Measurements from ENCODE around the gene PTPRG.

The PTPRG gene

DNA sequence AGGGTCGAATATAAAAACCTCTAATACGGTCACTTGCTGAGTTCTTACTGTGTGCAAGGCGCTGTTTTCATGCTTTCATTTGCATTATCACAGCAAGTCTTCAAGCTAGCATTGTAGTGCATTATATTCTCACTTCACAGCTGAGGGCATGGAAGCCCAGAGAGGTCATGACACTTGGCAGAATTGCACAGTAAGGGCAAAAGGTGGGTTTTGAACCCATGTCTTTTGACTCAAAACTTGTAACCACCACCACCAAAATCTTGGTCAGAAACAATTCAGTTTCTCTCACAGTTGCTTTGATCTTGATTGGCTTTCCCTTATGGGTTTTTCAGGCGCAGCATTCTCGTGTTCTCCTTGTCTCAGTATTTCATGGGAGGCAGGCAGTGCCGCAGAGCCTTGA lies 371.1 kb downstream of the PTPRG start:
- DNase-seq (ENCODE audit: low read depth): no peak

DNA sequence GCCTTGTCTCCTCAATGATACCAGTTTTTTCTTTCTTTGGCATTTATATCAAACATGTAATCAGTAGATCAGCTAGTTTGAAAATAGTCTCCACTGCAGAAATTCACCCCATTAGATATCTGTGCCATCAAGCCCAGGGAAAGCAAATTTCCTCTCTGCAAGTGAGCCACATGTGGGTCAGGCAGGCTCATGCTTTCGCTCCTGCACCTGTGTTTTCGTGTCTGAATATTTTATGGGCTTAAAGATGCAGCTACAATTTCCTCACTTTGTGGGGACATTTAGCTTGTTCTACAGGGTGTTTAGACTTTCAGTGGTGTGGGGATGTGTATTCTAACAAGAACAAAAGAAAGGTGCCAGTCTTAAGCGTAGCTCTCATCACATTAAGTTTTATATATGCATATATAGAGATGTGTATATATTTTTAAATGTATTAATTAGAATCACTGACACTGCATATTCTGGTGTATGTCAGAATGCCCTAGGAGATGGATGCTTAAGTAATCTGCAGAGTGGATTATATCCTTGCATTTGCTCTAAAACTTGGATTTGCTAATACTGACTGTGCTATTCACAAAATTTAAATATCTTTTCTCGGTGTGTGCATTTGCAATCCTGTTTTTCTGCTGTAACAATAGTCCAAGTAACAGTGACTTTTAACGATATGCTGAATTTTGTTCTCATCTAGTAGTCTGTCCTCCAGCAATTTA lies 372.6 kb downstream of the PTPRG start:
- DNase-seq (ENCODE audit: low read depth): no peak

DNA sequence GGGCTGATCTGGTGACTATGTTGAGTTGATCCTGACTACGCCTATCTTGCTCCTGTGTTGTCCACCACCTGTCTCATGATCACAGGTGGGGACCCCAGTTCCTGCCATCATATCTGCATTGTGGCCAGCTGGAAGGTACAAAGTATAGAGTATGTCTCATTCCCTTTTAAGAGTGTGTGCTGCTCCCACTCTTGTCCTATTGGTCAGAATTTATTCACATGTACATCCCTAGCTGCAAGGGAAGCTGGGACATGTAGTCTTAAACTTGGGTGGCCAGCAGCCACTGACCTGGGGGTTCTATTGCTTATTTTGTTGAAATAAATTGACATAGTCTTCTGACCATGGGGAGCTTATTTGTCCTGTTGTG lies 373.1 kb downstream of the PTPRG start:
- DNase-seq (ENCODE audit: low read depth): no peak

DNA sequence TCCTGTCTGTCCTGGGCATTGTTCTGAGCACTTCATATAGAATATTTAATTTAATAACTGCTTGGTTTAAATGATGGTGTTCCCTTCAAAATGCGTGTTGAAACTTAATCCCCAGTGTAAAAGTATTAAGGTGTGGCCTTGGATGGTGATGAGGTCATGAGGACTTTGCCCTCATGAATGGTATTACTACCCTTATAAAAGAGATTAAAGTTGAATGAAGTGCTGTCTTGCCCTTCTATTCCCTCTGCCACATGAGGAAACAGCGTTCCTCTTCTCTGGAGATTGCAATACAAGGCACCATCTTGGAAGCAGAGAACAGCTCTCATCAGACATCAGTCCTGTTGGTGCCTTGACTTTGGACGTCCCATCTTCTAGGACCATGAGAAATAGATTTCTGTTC lies 374.4 kb downstream of the PTPRG start:
- no peak for DNase-seq (ENCODE audit: low read depth)

DNA sequence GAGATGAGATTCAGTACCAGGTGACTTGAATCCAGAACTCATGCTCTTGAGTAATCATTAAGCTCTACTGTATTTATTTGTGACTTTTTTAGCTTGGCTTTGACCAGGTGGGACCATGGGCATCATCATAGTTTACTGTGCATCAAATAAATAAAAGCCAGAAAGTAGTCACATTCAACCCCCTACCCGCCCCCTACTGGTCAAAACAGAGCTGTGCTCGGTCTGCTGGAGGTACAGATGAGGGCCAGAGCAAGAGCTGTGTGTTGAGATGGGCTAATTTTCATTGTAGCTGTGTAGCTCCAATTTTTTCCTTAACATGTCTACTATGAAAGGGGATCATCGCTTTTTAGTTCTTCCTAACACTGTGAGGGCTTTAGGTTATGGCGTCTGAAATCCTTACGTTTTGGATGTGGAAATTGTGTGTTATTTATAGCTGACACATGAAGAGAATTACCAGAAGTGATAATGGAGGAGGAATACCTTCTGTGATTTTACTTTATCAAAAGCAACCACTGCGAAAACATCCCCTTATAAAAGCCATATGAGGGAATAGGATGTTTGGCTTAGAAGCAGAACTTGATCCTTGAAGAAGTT lies 375.1 kb downstream of the PTPRG start:
- no peak for DNase-seq (ENCODE audit: low read depth)

DNA sequence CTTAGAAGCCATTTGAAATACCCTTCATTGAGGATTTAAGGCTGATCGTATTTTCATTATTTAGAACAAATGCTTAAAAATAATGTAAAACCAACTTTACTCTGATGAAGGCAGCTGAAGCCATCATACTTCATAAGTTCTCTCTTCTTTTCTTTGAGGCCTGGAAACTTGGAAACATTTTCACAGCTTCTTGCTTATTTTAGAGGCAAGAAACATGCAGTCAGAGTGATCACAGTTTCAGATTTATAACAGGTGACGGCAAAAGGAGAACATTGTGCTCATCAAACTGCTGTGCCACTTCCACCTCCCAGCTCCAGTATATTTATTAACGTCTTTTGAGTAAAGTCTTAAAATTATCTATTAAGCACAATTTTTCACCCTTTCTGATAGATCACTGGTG lies 376.1 kb downstream of the PTPRG start:
- DNase-seq (ENCODE audit: low read depth): no peak

DNA sequence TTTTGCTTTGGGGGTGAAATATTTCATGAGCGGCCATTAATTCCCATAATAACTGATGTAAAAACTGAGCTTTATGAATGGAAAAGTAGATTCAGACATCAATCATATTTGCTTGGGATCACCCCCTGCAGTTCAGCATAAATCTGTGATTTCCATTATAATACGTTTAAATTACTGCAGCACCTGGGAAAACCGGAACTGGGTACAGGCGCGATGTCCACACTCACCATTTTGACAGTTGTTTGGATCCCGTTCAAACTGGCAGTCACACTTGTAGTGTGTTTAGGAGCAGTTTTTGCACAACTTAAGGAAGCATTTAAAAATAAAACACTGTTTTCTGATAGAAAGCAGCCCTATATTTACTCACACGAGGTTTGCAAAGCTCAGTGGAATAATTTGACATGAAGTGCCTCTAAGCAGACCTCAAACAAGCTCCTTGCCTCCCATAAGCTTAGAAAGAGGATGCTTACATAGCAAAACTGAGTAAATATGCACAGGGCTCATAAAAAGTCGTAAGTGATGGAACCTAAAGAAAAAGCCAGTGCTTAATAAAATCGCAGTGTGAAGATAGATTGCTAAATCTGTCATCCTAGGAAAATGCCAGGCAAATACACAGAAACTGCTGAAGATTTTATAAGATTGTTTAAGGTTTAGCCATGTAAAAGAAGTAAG lies 377.6 kb downstream of the PTPRG start:
- DNase-seq (ENCODE audit: low read depth): no peak

DNA sequence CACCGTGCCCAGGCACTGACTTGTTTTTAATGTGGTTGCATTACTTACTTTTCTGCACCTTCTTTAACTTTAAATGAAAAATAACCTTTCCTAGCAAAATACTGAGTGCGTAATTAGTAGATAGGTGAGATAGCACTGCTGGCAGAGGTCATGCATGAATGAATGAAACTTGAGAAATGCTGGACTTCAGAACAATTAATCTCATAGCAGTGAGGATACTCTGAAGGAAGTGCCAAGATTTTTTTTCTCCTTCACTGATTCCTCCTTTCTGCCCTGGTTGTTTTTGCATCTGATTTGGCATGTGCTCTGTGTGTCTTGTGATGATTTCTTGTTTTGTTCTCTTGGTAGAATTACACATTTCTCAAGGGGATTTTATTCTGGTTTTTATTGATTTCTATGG lies 378.9 kb downstream of the PTPRG start:
- no peak for DNase-seq (ENCODE audit: low read depth)

DNA sequence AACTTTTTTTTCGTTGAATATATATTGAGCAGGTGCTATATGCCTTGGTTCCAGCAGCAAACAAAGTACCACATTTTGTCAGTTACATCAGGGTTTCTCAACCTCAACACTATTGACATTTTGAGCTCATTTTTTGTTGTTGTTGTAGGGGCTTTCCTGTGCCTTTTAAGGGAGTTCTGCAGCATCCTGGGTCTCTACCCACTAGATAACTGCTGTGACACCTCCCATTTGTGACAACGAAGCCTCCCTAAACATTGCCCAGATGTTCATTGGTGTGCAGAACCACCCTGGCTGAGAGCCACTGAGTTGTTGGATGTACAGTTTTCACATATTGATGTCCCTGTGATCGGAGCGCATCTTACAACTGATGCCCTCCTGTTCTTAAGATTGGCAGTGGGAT lies 382.6 kb downstream of the PTPRG start:
- no peak for DNase-seq (ENCODE audit: low read depth)

DNA sequence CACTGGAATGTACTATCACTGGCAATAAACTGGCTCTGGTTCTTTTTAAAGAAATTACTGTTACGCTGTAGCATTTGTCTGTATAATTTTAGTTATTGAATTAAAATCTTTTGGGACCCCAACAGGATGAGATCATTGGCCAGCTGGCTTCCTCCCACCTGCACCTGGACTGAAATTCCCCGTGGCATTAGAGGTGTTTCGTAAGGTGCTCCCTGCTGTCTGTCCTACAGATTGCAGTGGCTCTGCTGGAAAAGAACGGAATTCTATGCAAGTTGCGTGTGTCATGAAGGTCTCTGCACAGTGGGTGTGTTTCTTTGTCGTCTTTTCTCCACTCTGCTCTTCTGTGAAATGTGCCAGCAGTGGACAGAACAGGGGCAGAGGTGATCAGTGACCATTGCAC lies 383.4 kb downstream of the PTPRG start:
- no peak for DNase-seq (ENCODE audit: low read depth)

DNA sequence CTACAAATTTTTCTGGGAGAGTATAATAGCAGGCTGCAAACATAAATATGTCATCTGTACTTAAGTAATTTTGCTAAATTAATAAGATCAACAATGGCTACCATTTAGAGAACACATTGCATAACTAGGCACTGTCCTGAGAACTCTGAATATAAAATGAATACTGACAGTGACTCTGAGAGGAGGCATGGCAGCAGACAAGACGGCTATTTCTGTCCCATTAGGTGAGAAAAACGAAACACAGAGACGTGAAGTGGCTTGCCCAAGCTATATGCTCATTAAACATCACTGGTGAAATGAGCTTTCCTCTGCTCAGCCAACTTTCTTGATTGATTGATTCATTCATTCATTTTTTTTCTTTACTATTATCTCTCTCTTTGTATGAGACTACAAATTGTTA lies 384.3 kb downstream of the PTPRG start:
- DNase-seq (ENCODE audit: low read depth): no peak

DNA sequence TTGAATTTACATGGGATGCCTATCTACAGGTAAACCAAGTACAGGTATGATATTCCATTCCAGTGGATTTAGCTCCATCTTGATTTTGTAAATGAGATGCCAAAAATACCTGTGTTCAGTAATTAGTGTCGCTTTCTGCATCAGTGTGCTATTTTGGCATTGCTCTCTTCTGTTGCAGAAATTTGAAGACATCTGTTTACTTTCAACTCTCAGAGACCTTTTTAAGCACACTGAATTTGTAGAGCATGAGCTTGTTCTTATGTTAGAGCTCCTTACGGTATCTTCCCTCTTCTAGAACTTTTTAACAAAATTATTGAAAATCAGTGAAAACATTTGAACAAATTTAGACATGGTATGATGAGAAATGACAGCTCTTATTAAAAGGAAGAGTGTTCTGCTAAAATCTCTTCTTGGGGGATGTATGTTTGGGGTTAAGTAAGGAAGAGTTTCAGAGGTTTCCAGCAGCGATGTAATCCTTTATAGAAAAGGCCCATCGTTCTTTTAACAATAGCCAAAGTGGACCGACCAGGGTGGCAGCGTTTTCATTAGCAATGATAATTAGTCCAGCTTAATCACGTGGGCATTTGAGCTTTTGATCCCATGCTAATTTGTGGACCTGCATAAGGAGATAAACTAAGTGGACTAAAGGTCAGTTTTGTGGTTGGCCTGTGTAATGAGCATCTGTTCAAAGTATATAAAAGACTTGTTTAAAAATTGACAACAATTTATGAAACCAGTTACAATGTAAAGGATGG lies 385.4 kb downstream of the PTPRG start:
- no peak for DNase-seq (ENCODE audit: low read depth)

DNA sequence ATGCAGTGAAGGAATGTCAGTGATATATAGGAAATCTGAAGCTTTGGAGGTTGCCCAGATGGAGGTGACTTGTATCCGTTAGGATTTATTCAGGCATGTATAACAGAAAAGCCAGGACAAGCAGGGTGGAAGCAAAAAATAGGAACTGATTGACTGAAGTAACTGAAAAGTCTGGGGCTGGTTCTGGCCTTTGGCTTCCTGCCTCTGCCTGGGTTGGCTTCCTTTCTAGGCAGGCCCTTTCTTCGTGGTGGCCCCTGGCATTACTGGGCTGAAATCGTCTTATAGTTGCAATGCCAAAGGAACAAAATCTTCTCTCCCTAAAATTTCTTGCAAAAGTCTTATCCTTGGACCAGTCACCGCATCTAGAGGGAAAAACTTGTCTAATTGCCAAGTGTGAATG lies 386.1 kb downstream of the PTPRG start:
- DNase-seq (ENCODE audit: low read depth): no peak

DNA sequence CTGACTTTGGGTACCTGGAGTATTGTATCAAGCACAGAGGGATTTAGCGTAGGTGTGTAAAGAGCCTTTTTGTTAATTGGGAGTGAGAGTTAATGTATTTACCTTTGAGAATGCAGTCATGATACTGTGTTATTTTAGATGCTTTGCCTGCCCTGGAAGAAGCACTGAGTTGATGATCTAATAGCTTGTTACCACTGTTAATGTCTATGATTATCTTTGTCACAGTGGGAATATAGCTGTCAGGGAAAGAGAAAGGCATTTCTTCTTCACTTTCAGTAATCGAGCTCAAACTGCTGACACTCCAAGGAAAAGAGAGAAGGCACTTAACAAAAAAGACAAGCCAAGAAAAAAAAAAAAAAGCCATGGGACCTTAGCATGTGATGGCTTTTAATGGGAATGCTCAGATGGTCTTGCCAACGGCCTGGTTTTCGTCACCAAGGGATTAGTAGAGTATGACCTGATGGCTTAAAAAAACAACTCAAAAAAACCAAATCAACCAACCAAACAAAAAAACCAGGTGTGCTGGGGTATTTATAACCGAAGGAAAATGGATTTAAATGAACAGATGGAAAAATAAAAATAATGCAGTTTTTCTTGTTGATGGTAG lies 387.4 kb downstream of the PTPRG start:
- no peak for DNase-seq (ENCODE audit: low read depth)

DNA sequence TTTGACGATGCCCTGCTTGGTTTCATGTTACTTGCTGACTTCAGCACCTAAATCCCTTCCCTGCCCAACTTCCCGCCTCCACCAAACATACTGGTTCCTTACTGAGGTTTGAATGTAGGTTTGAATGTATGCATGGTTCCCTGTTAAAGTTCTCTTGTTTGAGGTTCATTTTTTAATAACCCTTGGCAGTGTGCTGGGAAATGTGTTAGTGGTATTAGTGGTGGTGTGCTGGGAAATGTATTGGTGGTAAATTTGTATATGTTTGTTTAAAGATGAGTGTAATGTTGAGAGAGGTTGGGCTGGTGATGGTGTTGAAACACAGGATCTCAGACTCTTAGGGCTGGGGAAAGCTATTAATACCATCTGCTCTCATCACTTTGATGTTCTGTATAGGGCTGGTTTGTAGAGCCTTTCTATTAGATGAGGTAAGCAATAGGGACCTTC lies 392.7 kb downstream of the PTPRG start:
- DNase-seq (ENCODE audit: low read depth): no peak

DNA sequence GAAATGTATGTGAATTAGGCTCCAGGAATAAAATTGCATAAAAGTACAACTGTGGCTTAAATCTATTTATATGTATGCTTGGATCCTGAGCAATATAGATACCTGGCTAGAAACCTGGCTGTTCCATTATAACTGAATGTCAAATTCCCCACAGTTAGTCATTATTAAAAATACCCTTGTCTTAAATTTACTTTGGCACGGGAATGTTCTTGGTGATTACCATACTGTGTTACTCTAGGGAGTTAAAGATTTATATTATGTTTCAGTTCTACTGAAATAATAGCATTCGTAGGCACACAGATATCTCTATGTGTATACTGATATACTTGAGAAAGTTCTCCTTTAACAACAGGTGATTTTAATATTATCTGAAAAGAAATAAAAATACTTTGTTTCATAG lies 394.1 kb downstream of the PTPRG start:
- no peak for DNase-seq (ENCODE audit: low read depth)

DNA sequence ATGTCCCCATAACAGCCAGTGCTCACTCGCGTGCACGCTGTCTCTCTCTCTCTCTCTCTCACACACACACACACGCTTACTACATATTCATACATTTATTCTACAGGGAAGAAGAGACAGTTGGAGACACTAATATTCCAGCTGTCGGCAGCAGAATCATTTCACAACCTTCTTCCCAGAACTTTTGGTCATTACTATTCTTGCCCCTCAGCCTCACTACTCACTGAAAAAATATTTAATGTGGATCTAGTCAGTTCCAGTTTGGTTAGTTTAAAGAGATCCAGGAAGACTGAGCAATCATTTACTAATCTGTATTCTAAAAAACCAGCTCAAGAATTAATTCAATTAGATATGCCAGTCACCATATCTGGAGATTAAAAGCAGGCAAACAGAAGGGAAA lies 394.9 kb downstream of the PTPRG start:
- no peak for DNase-seq (ENCODE audit: low read depth)

DNA sequence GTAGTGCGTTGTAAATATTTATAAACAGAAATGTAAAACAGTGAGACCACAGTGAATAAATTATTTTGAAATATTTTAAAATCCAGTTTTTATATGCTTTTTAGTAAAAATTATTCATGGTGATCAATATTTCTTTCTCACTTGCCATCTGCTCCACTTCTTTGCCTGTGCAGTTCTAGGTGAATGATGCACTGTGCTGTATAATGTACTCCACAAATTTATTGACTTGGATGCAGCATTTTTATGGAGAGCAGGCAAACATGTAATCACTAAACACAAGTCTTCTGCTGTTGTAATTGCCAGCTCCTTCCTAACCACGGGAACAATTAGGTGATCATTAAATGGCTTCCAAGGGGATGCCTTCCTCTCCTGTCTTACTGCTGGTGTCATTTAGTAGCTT lies 395.9 kb downstream of the PTPRG start:
- no peak for DNase-seq (ENCODE audit: low read depth)

DNA sequence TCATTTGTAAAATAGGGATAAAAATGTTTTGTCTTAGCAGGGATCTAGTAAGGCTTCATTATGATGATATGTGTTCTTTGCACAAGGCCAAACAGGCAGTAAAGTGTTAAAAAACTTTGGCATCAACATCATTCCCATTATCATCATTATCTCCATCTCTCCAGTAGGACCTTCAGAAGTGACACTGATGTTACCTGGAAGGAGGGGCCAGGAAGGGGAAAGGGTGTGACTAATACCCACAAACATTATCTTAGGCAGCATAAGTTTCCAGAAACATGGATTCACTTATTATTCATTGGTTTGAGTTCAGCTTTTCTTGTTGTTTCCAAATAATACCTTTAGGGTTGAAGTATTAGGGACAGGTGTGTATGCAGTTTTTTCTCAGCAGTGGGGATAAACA lies 399.6 kb downstream of the PTPRG start:
- DNase-seq (ENCODE audit: low read depth): no peak

DNA sequence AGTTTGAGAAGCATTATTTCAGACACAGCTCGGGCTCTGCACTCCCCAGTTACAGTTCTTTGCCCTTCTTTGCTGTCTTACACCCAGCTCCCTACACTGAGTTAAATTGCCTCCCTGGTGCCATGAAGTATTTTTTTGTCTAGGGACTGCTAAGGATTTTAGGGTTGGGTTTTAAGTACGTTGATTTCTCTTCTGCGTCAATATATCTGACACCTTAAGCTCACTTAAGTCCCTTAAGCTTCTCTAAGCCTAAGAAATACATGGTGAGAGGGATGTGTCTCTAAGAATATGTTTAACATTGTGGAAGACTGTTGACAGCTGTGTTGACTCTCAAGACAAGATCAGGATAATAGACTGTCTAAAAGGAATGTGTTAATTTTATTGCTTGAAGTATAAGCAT lies 400.5 kb downstream of the PTPRG start:
- DNase-seq (ENCODE audit: low read depth): no peak

DNA sequence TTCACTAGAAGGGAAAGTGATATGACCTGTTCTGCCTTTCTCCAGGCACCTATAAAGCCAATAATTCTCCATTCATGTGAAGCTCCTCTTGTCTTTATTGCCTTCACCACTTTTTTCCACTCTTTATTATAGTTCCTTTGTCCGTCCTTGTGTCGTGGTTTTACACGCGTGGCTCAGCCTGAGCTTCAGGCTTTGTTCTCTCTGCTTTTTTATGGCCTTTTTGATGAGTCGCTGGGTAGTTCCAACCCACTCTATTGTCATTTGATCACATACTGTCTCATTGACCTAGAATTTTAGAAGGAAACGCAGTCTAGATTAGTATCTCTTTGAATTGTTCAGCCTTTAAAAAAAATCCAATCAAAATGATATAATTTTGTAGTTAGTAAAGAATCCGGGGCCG lies 403.2 kb downstream of the PTPRG start:
- DNase-seq (ENCODE audit: low read depth): no peak

DNA sequence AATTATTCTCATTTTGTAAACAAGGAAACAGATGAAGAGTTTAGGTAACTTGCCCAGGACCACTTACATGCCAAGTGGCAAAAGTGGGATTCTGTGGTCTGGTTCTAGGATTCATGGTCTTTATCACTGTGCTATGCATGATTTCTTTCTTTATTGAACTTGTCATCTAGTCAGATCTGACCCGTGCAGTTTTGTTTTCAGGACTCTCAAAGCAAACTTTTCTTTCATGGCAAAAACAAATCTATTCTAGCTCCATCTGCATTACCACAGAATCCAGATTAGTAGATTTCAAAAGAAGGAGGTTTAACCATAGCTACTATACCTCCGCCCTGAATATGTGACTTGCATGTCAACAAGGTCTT lies 404.4 kb downstream of the PTPRG start:
- no peak for DNase-seq (ENCODE audit: low read depth)

DNA sequence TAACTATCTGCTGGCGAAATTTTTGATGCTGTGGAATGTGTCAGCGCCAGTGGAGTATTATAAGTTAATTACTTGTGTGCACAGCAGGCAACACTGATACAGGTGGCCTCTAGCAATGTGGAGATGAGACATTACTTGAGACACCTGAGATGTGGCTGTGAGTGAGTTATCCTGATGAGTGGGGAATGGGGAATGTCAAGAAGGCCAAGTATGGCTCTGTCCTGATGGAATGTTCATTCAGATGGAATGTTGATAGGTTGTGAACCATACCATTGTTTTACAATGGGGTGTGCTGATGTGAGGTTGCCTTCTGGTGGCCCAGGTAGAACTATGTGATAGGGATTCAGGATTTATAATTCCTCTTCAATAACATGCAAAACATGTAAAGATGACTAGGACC lies 404.8 kb downstream of the PTPRG start:
- DNase-seq (ENCODE audit: low read depth): no peak
